Measurements from ENCODE around the gene PDE10A.
"Not testable (repeated sequence)": the region's sequence is repeated elsewhere in the genome, so short reads cannot be mapped to it uniquely, and the experiment has no call there.

Gene PDE10A

GRCh38 chr6:165626711-165627110 lies 36.3 kb downstream of the PDE10A start:
- Mint-ChIP-seq H3K36me3 (ENCODE audit: low read depth) (peaks cover 24% of the 10 kb centered on the region), H3K4me3 (peak overlapping the region in 1 of 3 experiments; percentile 13), H3K27me3 (ENCODE audit: low read depth) (peaks cover 4% of the 10 kb centered on the region), H3K9me3 (peaks cover 5% of the 10 kb centered on the region), H3K27ac (peak overlapping the region in 2 of 3 experiments; percentile 72 to 79), H3K4me1 (peaks cover 17% of the 10 kb centered on the region)
- TF ChIP-seq CTCF (IDR thresholded peaks at IDR 0.05; ENCODE audit: unreplicated experiment in 3 of 3), result no peak

GRCh38 chr6:165624871-165625639 lies 38.0 kb downstream of the PDE10A start:
- Mint-ChIP-seq H3K36me3 (ENCODE audit: low read depth) (peaks cover 24% of the 10 kb centered on the region), H3K27me3 (ENCODE audit: low read depth) (peaks cover 4% of the 10 kb centered on the region), H3K27ac (peak overlapping the region in 1 of 3 experiments; percentile 31), H3K4me1 (peaks cover 12% of the 10 kb centered on the region), H3K4me3 (no peak overlapping the region), H3K9me3 (peaks cover 5% of the 10 kb centered on the region)
- no peak for TF ChIP-seq CTCF (IDR thresholded peaks at IDR 0.05; ENCODE audit: unreplicated experiment in 3 of 3)

DNA sequence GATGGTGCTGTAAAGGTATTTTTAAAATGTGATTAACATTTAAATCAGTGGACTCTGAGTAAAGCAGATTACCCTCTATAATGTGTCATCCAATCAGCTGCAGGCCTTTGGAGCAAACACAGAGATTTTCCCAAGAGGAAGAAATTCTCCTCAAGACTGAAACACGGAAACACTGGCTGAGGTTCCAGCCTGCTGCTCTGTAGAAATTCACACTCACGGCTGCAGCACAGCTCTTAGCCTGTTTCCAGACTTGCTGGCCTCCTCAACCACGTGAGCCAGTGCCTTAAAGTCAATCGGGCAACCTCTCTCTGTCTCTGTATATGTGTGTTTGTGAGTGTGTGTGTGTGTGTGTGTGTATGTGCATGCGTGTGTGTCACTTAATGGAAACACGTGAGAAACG lies 41.1 kb downstream of the PDE10A start:
- H3K27me3 Mint-ChIP-seq (ENCODE audit: low read depth), result peaks cover 4% of the 10 kb centered on the region
- H3K36me3 Mint-ChIP-seq (ENCODE audit: low read depth), result peaks cover 24% of the 10 kb centered on the region
- no peak overlapping the region for H3K27ac Mint-ChIP-seq
- no peak for TF ChIP-seq CTCF (IDR thresholded peaks at IDR 0.05; ENCODE audit: unreplicated experiment in 3 of 3)
- H3K4me1 Mint-ChIP-seq, result peaks cover 7% of the 10 kb centered on the region
- peaks cover 5% of the 10 kb centered on the region for H3K9me3 Mint-ChIP-seq
- no peak overlapping the region for H3K4me3 Mint-ChIP-seq

DNA sequence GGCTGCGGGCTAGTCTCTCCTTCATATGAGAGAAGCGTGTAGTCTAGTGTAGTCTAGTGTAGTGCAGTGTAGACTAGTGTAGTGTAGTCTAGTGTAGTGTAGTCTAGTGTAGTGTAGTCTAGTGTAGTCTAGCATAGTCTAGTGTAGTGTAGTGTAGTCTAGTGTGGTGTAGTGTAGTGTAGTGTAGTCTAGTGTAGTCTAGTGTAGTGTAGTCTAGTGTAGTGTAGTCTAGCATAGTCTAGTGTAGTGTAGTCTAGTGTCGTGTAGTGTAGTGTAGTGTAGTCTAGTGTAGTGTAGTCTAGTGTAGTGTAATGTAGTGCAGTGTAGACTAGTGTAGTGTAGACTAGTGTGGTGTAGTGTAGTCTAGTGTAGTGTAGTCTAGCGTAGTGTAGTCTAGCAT lies 44.1 kb downstream of the PDE10A start:
- not testable (repeated sequence) for H3K27ac Mint-ChIP-seq, H3K4me3 Mint-ChIP-seq, H3K4me1 Mint-ChIP-seq

DNA sequence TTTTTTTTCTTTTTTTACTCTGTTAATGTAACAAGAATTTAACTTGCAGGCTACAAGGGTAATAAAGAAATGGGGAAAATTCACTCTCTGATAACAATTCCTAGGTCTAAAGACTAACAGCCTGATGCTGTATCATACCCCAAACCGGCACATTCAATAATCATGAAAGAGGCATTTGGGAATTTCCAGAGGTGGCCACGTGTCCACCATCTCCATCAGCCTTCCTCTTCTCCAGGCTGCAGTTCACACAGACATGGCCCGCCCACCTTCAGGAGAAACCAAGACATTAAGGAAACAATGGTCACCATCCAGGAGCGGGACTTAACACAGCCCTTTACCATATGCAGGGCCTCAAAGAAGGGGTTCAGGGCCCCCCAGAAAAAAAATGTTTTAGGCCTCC lies 44.8 kb downstream of the PDE10A start:
- Mint-ChIP-seq H3K27me3 (ENCODE audit: low read depth) (no peaks in the 10 kb centered on the region), H3K27ac (no peak overlapping the region), H3K36me3 (ENCODE audit: low read depth) (no peaks in the 10 kb centered on the region), H3K4me3 (no peak overlapping the region), H3K9me3 (no peaks in the 10 kb centered on the region), H3K4me1 (peaks cover 6% of the 10 kb centered on the region)
- TF ChIP-seq CTCF (IDR thresholded peaks at IDR 0.05; ENCODE audit: unreplicated experiment in 3 of 3), result no peak

More for the DNA sequence above, 44.1 kb downstream of the PDE10A start:
- H3K9me3 Mint-ChIP-seq; H3K27me3 Mint-ChIP-seq (ENCODE audit: low read depth); H3K36me3 Mint-ChIP-seq (ENCODE audit: low read depth): not testable (repeated sequence)

GRCh38 chr6:165617528-165617927 lies 45.5 kb downstream of the PDE10A start:
- peaks cover 6% of the 10 kb centered on the region for H3K4me1 Mint-ChIP-seq
- no peak overlapping the region for H3K27ac Mint-ChIP-seq
- peaks cover 2% of the 10 kb centered on the region for H3K9me3 Mint-ChIP-seq
- no peak for TF ChIP-seq CTCF (IDR thresholded peaks at IDR 0.05; ENCODE audit: unreplicated experiment in 3 of 3)
- H3K4me3 Mint-ChIP-seq, result no peak overlapping the region
- no peaks in the 10 kb centered on the region for H3K36me3 Mint-ChIP-seq (ENCODE audit: low read depth)
- no peaks in the 10 kb centered on the region for H3K27me3 Mint-ChIP-seq (ENCODE audit: low read depth)
